Lung (tissue), 12 donors: ENCODE results near the gene BIRC6. TPM values are rescaled to one million over a fixed set of nuclear protein-coding genes. Genes with fewer than 3 reads are reported as not detected.
A peak's percentile ranks its signal among the peaks of the same experiment; 100 is the strongest.
"Not testable (repeated sequence)": the region's sequence is repeated elsewhere in the genome, so short reads cannot be mapped to it uniquely, and the experiment has no call there.

ENCODE experiments used
- ATAC-seq: fragments of 200-7000 bp; cut with Tn5 transposase; one replicate; pipeline ENCODE4 v1.9.1; 2020; ENCODE audit warnings: moderate number of reproducible peaks; ENCODE audit not compliant: insufficient read depth, low FRiP score
- DNase-seq, 3 donors: peaks; one replicate each; pipeline ENCODE4 v3.0.0-alpha.2; 2013 to 2017
- H3K27ac ChIP-seq, 2 donors: one replicate each; pipeline ENCODE4 v1.5.1; 2013; ENCODE audit warnings: mild to moderate bottlenecking in 2 of 2, moderate library complexity in 2 of 2, control low read depth in 1 of 2, inconsistent platforms in 1 of 2, low read depth in 1 of 2, low read length in 1 of 2
- H3K27me3 ChIP-seq, 3 donors: one replicate each; pipeline ENCODE4 v1.5.1; 2013; ENCODE audit warnings: low read length in 2 of 3; ENCODE audit not compliant: control insufficient read depth in 3 of 3, insufficient read depth in 3 of 3
- H3K36me3 ChIP-seq, 4 donors: one replicate each; pipeline ENCODE4 v1.5.1; 2013; ENCODE audit warnings: low read length in 4 of 4, mild to moderate bottlenecking in 1 of 4, moderate library complexity in 1 of 4; ENCODE audit not compliant: control insufficient read depth in 4 of 4, insufficient read depth in 4 of 4
- H3K4me1 ChIP-seq, 5 donors: one replicate each; pipeline ENCODE4 v1.5.1; 2013; ENCODE audit warnings: low read length in 5 of 5, mild to moderate bottlenecking in 2 of 5, moderate library complexity in 1 of 5; ENCODE audit not compliant: control insufficient read depth in 5 of 5, insufficient read depth in 5 of 5
- H3K4me3 ChIP-seq: one replicate; pipeline ENCODE4 v1.5.1; 2013; ENCODE audit warnings: mild to moderate bottlenecking, control low read depth, moderate library complexity
- H3K9ac ChIP-seq, 2 donors: one replicate each; pipeline ENCODE4 v1.5.1; 2013; ENCODE audit warnings: low read length in 2 of 2, control low read depth in 1 of 2; ENCODE audit not compliant: insufficient read depth in 1 of 2
- H3K9me3 ChIP-seq, 4 donors: one replicate each; pipeline ENCODE4 v1.5.1; 2013; ENCODE audit warnings: low read length in 3 of 4, mild to moderate bottlenecking in 1 of 4, moderate library complexity in 1 of 4; ENCODE audit not compliant: control insufficient read depth in 4 of 4, insufficient read depth in 3 of 4
- CTCF ChIP-seq: IDR thresholded peaks from 2 replicates; pipeline ENCODE4 v1.5.1; 2012; ENCODE audit warnings: mild to moderate bottlenecking; ENCODE audit errors: control extremely low read depth, extremely low read depth
- WGBS, 2 donors: extraction: QIAGEN DNeasy Blood & Tissue Kit; methylation state at CpG; one replicate each; pipeline ENCODE4 v1.1.7; 2013; 5-methylcytosine and 5-hydroxymethylcytosine counted together
- polyA plus RNA-seq, 2 donors: library from polyadenylated mRNA; stranded (reverse); fragments of 200-250 nt; gene quantifications; one replicate each; pipeline ENCODE4 v1.2.1, GENCODE V29; 2013
- total RNA-seq, 2 donors: library from RNA; depleted of rRNA in 1 of 2; stranded (reverse); fragments of >200 nt in 1 of 2; gene quantifications; one replicate each; pipeline ENCODE4 v1.2.1, GENCODE V29; 2014 to 2021
- donor health status: control.
- donor health status: control.
- donor health status: Bipolar disorder and iron deficiency.
- donor health status: healthy.
- donor health status: DM: yes; HTN: yes; CAD: no.

Gene BIRC6
- total and polyA plus RNA-seq, 4 donors = 12.2 to 229 (median 51.5) TPM

- H3K9ac ChIP-seq = peak within 1 kb of the TSS in 1 of 2 donors; percentile 73
- no peaks in the 10 kb centered on the region for H3K9me3 ChIP-seq
- 0 to 1% methylated on average over 39 of the region's 39 CpGs for WGBS, 2 donors
- ATAC-seq (peak; percentile 100), DNase-seq (peak; percentile 95 to 96 (median 96))
- peak within 1 kb of the TSS; percentile 63 for H3K4me3 ChIP-seq
- TF ChIP-seq CTCF = no peak
- peaks cover 0 to 12% (median 5%) of the 10 kb centered on the region in 4 donors for H3K36me3 ChIP-seq
- H3K27ac ChIP-seq = peak within 1 kb of the TSS; percentile 52 to 69
- peaks cover 0 to 10% (median 7%) of the 10 kb centered on the region in 5 donors for H3K4me1 ChIP-seq
- H3K27me3 ChIP-seq = no peaks in the 10 kb centered on the region
Observed at GRCh38 chr2:32627814-32628579, 271.2 kb downstream of the BIRC6 start, which contains the start of gene TTC27. TSS of gene TTC27 (plus strand) at chr2:32628050. CDS start at chr2:32628293, 243 bp downstream.

DNA sequence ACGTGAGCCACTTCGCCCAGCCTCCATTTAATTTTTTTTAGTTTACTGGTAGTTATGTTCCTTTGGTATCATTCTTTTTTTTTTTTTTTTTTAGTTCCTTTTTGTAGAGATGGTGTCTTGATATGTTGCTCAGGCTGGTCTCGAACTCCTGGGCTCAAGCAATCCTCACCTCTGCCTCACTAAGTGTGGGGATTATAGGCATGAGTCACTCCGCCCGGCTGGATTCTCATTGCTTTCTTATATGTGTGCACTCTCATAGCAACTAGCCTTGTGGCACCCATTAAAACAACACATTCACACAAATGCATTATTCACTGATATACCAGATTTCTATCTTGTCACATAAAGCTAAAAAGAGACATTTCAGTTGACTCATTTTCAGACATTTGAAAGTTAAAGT, 275.3 kb downstream of the BIRC6 start:
- WGBS, 2 donors = 93 to 94% methylated on average over 5 of the region's 5 CpGs
- H3K4me3 ChIP-seq = no peak overlapping the region
- H3K36me3 ChIP-seq = peaks cover 9 to 25% (median 15%) of the 10 kb centered on the region in 4 donors
- no peaks in the 10 kb centered on the region for H3K27me3 ChIP-seq
- peaks cover 0 to 10% (median 7%) of the 10 kb centered on the region in 5 donors for H3K4me1 ChIP-seq
- H3K27ac ChIP-seq = no peak overlapping the region
- TF ChIP-seq CTCF = no peak
- no peak for DNase-seq
- no peak overlapping the region for H3K9ac ChIP-seq
- H3K9me3 ChIP-seq = no peaks in the 10 kb centered on the region
- no peak for ATAC-seq

DNA sequence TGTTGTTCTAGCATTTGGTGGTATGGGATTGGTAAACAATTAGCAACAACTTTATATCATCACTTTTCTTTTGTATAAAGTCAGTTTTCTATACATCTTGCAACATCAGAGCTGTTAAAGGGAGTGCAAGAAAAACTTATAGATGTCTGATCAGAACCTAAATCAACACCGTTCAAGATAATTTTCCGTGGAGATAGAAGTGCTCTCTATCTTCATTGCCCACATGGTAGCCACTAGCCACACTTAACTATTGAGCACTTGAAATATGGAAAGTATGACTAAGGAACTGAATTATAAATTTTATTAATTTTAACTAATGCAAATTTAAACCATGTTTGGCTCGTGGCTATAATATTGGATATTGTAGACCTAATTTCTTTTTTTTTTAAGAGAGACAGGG, 276.2 kb downstream of the BIRC6 start:
- no peak overlapping the region for H3K4me3 ChIP-seq
- H3K9ac ChIP-seq = no peak overlapping the region
- no peak for DNase-seq
- no peaks in the 10 kb centered on the region for H3K27me3 ChIP-seq
- ATAC-seq = no peak
- H3K9me3 ChIP-seq = no peaks in the 10 kb centered on the region
- 91 to 94% methylated on average over 3 of the region's 3 CpGs for WGBS, 2 donors
- TF ChIP-seq CTCF = no peak
- no peak overlapping the region for H3K27ac ChIP-seq
- peaks cover 0 to 9% (median 4%) of the 10 kb centered on the region in 5 donors for H3K4me1 ChIP-seq
- H3K36me3 ChIP-seq = peaks cover 9 to 30% (median 20%) of the 10 kb centered on the region in 4 donors

DNA sequence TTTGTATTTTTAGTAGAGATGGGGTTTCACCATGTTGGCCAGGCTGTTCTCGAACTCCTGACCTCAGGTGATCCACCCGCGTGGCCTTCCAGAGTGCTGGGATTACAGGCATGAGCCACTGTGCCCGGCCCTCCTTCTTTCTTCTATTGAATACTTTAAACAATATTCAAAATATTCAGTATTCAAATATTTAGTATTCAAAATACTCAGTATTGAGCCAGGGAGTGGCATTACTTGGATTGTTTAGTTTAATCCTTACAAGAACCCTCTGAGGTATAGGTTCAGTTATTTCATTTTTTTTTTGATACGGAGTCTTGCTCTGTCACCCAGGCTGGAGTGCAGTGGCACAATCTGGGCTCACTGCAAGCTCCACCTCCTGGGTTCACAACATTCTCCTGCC, 281.7 kb downstream of the BIRC6 start:
- not testable (repeated sequence) for H3K4me3 ChIP-seq, H3K4me1 ChIP-seq, H3K9ac ChIP-seq, H3K27ac ChIP-seq, H3K9me3 ChIP-seq, H3K27me3 ChIP-seq, ATAC-seq, DNase-seq
- 97 to 98% methylated on average over 5 of the region's 5 CpGs for whole genome bisulfite sequencing, 2 donors
- H3K36me3 ChIP-seq = peaks cover 25 to 43% (median 31%) of the 10 kb centered on the region in 4 donors
